Measurements from ENCODE around the gene MYH7B.

Gene MYH7B

DNA sequence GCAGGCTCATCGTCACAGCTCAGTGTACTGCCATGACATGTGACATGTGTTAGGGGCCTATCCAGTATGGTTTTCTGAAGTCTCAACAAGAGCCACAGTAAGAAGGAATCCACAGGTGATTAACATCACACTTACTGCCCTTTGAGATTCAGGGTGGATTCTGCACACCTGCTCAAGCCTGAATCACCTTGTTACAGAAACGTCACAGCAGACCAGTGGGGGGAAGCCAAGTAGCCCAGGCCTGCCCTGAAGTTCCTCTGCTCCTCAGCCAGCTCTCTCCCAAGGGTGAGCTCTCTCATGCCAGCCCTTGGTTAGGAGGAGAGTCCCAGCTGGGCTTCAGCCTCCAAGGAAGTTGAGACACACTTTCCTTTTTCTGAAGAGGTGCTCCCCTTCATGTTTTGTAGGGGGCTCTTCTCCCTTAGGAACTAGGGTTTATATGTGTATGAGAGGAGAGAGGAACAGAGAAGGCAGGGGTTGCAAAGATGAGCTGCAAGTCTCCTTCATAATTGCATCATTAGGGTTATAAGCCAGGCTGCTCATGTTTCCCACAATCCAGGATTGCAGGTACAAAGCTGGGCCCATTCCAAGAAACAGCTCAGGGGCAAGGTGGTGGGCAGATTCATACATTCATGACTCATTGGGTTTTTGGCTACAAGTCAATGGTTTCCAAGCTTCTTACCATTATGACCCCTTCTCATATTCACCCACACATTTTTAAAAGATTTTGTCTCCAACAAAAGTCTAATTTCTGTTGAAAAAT, 11.7 kb upstream of the MYH7B start:
- no peak for FAIRE-seq
- DNase-seq (ENCODE audit: low spot score): peak; percentile 31

DNA sequence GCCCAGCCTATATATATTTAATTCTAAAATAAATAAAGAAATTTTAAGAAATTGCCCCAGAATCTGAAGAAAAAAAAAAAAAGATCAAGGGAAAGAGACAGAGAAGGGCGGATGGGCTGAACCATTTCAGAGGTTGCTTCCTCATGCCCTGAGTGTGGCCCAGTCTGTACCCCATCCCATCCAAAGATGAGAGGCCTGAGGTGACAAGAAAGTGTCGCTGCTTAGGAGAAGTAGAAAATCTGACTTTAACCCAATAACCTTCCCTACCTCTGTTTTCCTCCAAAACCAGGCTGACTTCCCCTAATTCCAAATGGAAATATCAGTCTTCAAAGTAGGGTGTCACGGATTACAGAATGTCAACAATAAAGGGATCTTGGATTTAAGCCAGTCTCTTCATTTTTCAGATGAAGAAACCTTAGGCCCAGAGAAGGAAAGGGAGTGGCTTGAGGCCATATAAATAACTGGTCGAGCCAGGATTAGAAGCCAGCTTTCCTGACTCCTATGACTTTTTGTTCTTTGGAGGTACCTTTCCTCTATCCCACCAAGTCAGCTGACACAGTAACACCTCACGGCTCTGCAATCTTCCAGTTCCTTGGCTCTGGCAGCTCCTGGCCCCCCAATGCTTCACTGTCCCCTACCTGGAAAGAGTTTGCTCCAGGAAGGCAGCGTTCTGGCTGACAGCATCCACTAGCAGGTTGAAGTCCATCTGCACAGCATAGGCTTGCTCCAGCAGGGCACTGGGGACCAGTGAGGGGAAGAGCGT, 10.2 kb upstream of the MYH7B start:
- FAIRE-seq: no peak
- DNase-seq (ENCODE audit: low spot score): no peak

DNA sequence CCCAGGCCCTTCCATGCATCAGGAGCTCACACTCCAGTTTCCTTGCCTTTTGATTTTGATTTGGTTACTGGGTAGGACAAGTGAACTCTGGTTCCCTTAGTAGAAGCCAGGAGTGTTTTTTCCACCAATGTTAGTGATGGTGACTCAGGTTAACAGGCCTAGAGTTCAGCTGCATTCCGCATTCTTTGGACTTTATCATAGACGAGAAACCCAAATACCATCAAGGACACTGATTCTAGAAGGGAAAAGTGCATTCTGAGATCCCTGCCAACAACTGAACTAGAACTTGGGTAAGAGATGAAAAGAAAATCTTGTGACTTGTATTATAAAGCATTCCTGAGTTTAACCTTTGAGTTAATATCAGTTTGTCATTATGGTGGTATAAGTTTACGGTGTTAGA, 9.0 kb upstream of the MYH7B start:
- DNase-seq (ENCODE audit: low spot score): no peak
- FAIRE-seq: no peak

DNA sequence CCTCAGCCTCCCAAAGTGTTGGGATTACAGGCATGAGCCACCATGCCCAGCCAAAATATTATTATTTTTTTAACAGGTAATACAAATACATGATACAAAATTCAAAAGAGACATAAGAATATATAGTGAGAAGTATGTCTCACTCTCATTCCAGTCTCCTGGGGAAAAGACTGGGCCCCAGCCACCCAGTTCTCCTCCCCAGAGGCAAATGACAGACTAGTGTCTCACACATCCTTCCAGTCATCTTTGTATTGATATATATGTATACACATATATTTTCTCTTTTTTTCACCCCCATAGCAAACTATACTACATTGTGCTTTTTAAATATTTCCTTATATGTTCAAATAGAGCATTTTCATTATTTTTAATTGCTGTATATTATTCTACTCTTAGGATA, 8.3 kb upstream of the MYH7B start:
- FAIRE-seq: no peak
- no peak for DNase-seq (ENCODE audit: low spot score)

DNA sequence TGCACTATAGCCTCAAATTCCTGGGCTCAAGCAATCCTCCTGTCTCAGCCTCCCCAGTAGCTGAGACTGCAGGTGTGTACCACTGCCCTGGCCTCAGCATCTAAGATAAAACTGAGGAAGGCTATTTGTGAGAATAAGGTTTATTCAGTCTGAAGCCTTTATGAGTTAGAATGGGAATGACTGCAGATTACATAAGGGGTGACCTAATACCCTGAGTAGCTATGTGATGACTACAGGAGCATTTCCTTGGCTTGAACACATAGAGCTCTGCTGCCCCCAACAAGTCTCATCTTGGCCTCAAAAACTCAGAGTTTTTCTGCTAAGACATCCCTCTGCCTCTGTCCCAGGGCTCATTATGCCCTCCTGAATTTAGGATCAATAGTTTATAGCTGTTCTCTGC, 7.6 kb upstream of the MYH7B start:
- FAIRE-seq (no peak), DNase-seq (ENCODE audit: low spot score) (no peak)

DNA sequence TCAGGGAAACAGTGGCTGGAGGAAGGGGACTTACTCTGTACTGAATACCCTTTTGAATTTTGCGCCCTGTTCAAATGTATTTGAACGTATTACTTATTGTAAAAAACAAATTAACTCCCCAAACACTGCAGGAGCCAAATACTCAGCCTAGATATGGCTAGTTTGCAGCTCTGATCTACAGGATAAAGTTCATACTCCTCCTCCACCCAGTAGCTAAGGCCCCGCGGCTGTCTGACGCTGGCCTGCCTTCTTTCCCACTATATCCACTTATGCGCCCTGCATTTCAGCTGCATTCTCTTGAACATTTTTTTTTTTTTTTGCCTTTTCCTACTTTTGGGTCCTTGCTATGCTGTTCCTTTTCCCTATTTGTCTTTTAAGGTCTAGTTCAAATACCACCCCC, 6.5 kb upstream of the MYH7B start:
- FAIRE-seq (no peak), DNase-seq (ENCODE audit: low spot score) (no peak)

DNA sequence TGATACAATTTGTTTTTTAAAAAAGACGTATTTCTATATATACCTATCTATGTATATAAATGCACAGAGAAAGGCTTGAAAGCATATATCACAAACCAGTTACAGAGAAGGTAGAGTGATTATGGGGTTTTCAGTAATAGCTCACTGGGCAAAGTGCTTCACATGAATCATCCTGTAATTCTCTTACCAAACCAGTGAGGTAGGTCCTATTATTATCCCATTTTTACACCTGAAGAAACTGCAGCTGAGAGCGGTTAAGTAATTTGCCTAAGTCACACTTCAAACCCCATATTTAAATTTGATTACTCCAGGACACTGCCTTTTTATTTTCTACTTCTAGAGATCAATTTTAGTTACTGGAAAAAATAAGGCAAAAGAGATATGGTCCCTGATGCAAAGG, 4.4 kb upstream of the MYH7B start:
- FAIRE-seq: no peak
- DNase-seq (ENCODE audit: low spot score): no peak

DNA sequence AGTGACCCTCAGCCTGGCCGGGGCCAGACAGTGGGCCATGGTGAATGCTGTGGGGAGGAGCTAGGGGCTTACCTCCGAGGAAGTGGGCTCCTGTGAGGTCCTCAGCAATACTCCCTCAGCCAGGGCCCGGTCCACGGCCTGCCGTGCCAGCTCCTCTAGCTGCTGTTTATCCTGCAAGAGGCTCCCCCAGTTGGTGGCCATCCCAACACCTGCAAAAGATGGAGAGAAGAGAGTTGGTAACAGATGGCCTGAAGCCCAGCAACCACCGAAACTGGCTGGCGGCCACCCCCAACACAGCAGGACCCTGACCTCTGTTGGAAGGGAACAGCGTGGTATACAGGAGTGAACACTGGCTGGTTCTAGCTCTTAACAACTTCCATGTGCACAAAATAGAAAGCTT, 4.0 kb upstream of the MYH7B start:
- DNase-seq (ENCODE audit: low spot score) (no peak), FAIRE-seq (no peak)

DNA sequence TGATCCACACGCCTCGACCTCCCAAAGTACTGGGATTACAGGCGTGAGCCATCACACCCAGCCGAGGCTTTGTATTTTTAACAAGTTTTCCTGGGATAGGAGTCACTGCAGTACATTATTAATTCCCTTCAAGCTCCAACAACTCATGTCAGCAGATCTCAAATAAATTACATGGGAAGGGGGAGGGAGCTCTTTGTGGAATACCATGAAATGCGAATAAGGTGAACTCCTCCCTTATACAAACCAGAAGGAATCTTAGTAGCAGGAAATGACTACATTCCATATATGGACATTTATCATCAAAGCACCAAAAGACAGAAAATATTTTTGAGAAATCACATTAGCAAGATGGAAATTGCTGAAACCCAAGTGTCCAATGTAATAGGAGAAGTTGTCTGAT, 3.0 kb upstream of the MYH7B start:
- DNase-seq (ENCODE audit: low spot score) (no peak), FAIRE-seq (no peak)

DNA sequence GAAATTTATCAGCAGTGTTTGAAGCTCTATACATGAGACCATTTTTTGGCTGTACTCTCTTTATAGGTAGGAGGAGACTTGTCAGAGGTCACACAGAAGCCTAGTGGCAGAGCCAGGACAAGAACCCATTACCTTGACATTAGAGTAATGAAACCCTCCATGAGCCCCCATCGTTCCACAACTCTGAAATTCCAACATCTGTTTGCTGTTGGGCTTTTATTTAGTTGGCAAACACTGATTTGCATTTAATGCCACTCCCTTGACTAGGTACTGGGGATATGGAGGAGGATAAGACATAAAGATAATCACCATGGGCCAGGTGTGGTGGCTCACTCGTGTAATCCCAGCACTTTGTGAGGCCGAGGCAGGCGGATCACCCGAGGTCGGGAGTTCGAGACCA, 1.7 kb upstream of the MYH7B start:
- FAIRE-seq (no peak), DNase-seq (ENCODE audit: low spot score) (no peak)

DNA sequence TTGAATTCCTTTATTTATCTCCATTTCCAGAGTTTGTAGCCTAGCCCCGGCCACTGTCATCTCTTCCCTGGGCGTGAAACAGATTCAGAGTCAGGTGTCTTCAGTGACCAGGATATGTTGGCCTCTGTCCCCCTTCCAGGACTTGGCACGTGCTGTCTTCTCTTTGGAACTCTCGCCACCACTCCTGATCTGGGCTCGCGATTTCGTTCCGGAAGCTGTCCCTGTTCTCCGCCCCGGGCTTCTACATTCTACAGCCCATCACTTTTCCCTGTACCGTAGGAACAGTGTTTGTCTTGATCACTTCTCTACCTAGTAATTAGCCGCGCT, 801 bp upstream of the MYH7B start:
- FAIRE-seq (no peak), DNase-seq (ENCODE audit: low spot score) (peak; percentile 62)

DNA sequence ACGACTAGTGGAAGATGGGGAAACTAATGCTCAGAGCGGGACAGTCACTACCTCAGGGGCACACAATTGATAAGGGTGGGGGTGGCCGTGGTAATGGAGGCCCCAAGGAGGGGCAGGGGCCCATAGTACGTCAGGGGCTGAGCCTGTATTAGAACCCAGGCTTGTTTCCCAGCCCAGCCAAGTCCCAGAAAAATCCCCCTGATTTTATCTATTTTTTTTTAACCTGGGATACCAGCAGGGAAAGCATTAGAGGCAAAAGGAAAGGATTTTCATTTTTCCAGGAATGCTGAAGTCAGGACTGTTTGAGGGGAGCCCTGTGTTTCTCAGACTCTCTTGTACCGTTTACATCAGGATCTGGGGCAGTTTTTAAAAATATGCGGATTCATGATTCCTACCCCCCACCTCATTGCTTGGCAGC, 382 bp downstream of the MYH7B start:
- FAIRE-seq (no peak), DNase-seq (ENCODE audit: low spot score) (no peak)

DNA sequence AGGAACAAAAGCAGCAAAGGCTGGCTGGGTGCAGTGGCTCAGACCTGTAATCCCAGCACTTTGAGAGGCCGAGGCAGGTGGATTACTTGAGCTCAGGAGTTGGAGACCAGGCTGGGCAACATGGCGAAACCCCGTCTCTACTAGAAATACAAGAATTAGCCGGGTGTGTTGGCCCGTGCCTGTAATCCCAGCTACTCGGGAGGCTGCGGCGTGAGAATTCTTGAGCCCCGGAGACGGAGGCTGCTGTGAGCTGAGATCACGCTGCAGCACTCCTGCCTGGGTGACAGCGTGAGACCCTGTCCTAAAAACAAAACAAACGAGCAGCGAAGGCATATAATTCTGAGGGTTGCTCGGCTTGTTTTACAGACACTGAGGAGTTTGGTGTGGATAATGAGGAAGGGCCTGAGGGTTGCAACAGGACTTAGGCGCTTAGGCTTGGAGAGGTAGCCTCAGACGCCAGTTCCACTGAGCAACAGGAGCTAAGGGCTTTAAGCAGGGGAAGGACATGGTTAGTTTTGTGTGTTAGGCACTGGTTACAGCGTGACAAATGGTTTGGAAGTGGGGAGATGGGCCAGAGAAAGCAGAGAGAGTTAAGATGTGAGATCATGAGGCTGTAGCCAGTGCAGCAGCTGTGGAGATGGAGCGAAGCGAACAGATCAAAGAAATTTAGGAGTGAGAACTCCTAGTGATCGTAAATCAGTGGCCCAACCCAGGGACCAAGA, 1.2 kb downstream of the MYH7B start:
- DNase-seq (ENCODE audit: low spot score) (no peak), FAIRE-seq (no peak)

DNA sequence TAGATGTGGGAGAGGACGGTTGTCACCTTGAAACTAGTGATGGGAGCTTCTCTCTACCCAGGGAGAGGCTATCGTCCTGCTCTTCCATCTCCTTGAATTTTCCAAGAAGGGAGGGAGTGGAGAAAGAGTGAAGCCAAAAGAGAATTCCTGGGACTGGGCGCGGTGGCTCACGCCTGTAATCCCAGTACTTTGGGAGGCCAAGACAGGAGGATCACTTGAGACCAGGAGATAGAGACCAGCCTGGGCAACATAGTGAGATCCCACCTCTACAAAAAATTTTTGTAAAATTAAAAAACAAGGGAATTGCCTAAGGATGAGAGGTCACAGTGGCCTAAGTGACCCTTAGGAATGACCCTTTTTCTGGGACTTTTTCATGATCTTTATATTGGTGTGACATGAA, 8.8 kb downstream of the MYH7B start:
- FAIRE-seq: no peak
- DNase-seq (ENCODE audit: low spot score): no peak

DNA sequence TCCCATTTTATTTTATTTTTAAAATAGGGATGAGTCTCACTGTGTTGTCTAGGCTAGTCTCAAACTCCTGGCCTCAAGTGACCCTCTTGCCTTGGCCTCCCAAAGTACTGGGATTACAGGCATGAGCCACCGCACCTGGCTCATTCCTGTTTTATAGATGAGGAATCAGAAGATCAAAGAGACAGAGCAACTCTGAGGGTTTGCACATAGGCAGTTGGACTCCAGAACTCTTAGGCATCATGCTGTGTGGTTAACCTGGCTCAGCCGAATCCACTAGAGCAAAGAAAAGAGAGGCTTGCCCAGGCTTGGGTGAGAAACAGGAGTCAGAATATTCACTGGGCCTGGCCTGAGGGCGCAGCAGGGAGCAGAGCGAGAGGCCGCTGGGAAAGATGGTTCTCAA, 9.4 kb downstream of the MYH7B start:
- DNase-seq (ENCODE audit: low spot score): no peak
- no peak for FAIRE-seq

DNA sequence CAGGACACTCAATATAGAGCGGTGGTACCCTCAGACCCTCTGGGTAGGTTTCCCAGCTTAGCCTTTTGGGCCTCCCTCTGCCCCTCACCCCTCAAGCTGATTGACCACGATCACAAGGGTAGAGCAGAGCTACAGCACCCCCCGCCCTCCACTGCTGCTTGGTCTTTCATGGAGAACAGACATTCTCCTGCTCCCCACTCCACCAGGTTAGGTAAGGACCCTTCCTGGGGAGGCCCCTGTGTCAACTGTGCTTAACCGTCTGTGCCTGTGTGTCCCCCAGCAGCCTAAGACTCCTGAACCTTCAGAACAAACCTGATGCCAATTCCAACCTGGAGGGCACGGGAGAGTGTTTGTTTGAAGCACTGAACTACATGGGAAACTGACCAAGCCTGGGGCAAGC, 11.8 kb downstream of the MYH7B start:
- no peak for DNase-seq (ENCODE audit: low spot score)
- no peak for FAIRE-seq

DNA sequence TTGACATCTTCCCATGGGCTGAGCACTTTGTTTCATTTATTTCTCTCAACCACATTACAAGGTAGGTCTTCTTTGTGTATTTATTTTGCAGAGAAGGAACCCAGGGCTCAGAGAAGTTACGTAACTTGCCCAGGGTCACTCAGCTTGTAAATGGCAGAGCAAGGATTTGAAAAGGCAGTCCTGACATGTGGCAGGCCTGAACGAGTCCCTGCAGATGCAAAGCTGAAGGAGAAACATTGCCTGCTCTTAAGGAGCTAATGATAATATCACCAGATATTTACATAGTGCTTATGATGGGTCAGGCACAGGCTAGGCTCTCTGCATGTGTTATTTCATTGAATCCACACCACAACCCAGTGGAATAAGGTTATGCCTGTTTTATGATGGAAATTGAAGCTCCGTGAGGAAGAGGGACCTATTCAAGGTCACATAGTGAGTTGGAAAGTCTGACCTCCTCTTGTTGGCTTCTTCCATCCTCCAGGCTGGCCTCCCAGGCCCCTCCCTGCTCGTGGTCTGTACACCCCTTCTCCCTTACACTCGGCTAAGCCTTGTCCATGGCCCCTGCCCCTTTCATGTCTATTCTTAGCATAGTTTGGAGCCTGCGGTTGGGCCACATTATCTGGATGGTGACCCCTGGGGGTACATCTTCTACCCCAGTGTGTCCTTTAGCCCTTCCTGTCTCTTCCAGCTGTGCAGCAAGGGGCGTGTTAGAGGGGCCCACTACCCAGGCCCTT, 12.5 kb downstream of the MYH7B start:
- FAIRE-seq (no peak), DNase-seq (ENCODE audit: low spot score) (no peak)

DNA sequence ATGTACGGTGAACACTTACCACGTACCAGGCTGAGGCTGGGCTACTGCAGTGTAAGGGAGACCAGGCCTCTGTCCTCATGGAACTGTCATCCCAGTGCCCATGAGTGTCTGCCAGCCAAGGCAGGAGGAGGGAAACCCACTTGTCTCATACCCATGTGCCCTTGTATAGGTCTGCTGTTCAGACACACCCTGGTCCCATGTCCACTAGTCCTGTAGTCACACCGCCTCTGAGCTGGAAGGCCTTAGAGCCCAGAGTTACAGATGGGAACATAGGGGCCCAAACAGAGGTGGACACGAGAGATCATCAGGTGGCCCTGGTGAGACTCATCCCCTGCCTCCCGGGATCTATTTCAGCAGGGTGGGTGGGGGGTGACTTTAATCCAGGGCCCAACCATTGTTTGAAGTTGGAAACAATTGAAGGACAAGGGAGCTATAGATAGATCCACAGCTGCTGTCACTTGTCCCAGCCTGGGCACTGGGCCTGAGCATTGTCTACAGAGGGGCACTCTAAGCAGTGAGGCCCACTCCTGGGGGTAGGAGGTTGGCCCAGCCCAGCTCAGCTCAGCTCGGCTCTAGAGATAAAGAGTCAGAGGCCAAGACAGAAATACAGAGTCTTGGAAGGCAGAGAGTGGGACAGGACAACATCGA, 14.6 kb downstream of the MYH7B start:
- no peak for DNase-seq (ENCODE audit: low spot score)
- peak; percentile 44 for FAIRE-seq

DNA sequence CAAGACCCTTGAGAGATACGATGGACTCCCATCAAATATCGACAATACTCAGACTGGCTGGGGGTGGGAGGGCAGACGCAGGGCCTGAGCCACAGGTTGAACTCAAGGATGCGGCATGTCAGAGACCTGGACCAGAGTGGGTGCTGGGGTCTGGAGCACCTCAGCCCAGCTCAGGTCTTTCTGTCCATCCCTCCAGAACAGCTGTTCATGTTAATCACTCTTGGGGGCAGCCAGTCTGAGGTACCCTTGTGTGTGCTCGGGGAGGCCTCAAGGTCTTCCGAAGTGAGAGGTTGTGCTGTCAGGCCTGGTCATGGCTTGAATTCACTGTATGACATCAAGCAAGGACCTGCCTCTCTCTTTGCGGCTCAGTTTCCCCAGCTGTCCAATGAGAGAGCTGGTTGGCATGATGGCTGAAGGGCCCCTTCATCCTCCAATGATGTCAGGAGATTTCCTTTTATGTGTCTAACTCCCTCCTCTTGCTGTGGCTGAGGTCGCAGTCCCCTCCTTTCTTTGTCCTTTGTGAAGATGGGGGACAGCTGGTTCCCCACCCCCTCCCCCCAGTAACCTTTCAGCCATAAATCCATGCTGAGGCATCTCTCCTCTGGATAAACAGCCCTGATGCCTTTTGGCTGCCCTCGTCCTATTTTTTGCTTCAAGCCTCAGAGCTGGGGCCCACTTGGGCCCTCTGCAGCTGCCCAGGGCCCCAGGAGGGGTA, 15.3 kb downstream of the MYH7B start:
- no peak for DNase-seq (ENCODE audit: low spot score)
- FAIRE-seq: no peak

DNA sequence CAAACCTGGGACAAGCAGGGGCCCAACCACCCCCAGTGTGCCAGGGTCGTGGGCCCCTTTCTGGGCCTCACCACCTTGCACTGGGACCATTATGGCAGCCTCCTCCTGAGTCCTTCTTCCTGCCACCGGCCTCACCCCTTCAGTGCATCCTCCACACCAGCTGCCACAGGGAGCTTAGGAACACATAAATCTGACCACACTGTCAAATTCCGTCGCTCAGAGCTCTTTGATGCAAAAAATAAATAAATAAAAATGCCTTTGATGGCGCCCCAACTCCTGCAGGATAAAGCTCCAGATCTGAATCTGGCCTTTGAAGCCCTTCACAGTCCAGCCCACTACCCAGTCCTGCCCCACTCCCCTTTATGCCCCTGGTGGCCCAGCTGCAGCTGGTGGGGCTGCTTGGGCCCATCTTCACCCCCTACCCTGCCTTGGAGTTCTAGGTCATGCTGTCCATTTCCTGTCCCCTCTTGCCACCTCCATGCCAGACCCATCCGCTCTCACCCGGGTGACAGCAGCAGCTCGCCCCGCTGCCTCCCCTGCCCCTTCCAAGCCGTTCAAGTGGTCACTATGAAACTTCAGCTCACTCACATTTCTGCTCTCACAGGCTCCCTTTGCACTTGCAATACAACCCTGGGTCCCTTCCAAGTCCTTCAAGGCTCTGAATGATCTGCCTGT, 16.0 kb downstream of the MYH7B start:
- DNase-seq (ENCODE audit: low spot score): no peak
- FAIRE-seq: no peak
